Measurements from ENCODE around the gene IL3RA. TPM values are rescaled to one million over a fixed set of nuclear protein-coding genes. Genes with fewer than 3 reads are reported as not detected.

Gene IL3RA

GRCh38 chrX:1427756-1428155 lies 91.2 kb downstream of the IL3RA start:
- WGBS, 2 donors (ENCODE audit: extremely low coverage in 2 of 2, insufficient read length in 2 of 2, insufficient replicate concordance in 1 of 2), result no CpG with 5 or more reads among the region's 32 CpGs
- no peak overlapping the region for H4K8ac ChIP-seq (ENCODE audit: low read depth, low read length)
- H2BK12ac ChIP-seq (ENCODE audit: low read length), result no peak overlapping the region
- no peak overlapping the region for H3K9ac ChIP-seq (ENCODE audit: low read depth, low read length, poor library complexity)
- no peak overlapping the region for H2AFZ ChIP-seq (ENCODE audit: low read length)
- no peak overlapping the region for H3K18ac ChIP-seq (ENCODE audit: low read length)
- H3K27ac ChIP-seq (replicated peaks; ENCODE audit: low read length), result no peak overlapping the region
- no peak overlapping the region for H3K4me3 ChIP-seq (ENCODE audit: low read length in 2 of 2)
- no peak overlapping the region for H2AK5ac ChIP-seq (ENCODE audit: low read depth, low read length)
- peaks cover 38 to 64% of the 10 kb centered on the region in 2 donors for H3K36me3 ChIP-seq (replicated peaks in 1 of 2; ENCODE audit: control insufficient read depth in 2 of 2, insufficient read depth in 2 of 2, low read length in 2 of 2)
- H3K4me2 ChIP-seq (ENCODE audit: insufficient read depth, low read length, poor library complexity, severe bottlenecking), result no peak overlapping the region
- peaks cover 11 to 16% of the 10 kb centered on the region in 2 donors for H3K9me3 ChIP-seq (replicated peaks in 1 of 2; ENCODE audit: control insufficient read depth in 2 of 2, insufficient read depth in 1 of 2, low read depth in 1 of 2, low read length in 2 of 2)
- H3K27me3 ChIP-seq (ENCODE audit: control insufficient read depth in 3 of 3, insufficient read depth in 3 of 3, low read depth in 1 of 3, low read length in 3 of 3), result peaks cover 0 to 2% (median 0%) of the 10 kb centered on the region in 3 experiments
- H2BK15ac ChIP-seq (ENCODE audit: low read length), result no peak overlapping the region
- no peak overlapping the region for H2BK5ac ChIP-seq (ENCODE audit: low read length)
- no peak overlapping the region for H4K91ac ChIP-seq (ENCODE audit: low read depth, low read length, poor library complexity)
- H3K23ac ChIP-seq (ENCODE audit: low read depth, low read length, poor library complexity), result peak overlapping the region; percentile 55
- peak overlapping the region; percentile 21 for H3K14ac ChIP-seq (ENCODE audit: low read length)
- no peak for DNase-seq (ENCODE audit: low spot score)
- H2BK120ac ChIP-seq (ENCODE audit: low read depth, low read length), result peak overlapping the region; percentile 36
- H3K4ac ChIP-seq (ENCODE audit: low read length), result no peak overlapping the region
- H3K79me1 ChIP-seq (ENCODE audit: low read depth, low read length), result peaks cover 2% of the 10 kb centered on the region
- no peaks in the 10 kb centered on the region for H3K4me1 ChIP-seq (ENCODE audit: control insufficient read depth in 2 of 2, insufficient read depth in 1 of 2, low read depth in 1 of 2, low read length in 2 of 2)

GRCh38 chrX:1430451-1430850 lies 93.9 kb downstream of the IL3RA start:
- Histone ChIP-seq H2BK120ac (ENCODE audit: low read depth, low read length) (no peak overlapping the region), H3K4me1 (ENCODE audit: control insufficient read depth in 2 of 2, insufficient read depth in 1 of 2, low read depth in 1 of 2, low read length in 2 of 2) (no peaks in the 10 kb centered on the region), H2AK5ac (ENCODE audit: low read depth, low read length) (no peak overlapping the region), H2BK12ac (ENCODE audit: low read length) (no peak overlapping the region), H3K9me3 (replicated peaks in 1 of 2; ENCODE audit: control insufficient read depth in 2 of 2, insufficient read depth in 1 of 2, low read depth in 1 of 2, low read length in 2 of 2) (peaks cover 3 to 10% of the 10 kb centered on the region in 2 donors), H2BK5ac (ENCODE audit: low read length) (no peak overlapping the region), H3K27me3 (ENCODE audit: control insufficient read depth in 3 of 3, insufficient read depth in 3 of 3, low read depth in 1 of 3, low read length in 3 of 3) (no peaks in the 10 kb centered on the region), H3K9ac (ENCODE audit: low read depth, low read length, poor library complexity) (no peak overlapping the region), H3K36me3 (replicated peaks in 1 of 2; ENCODE audit: control insufficient read depth in 2 of 2, insufficient read depth in 2 of 2, low read length in 2 of 2) (peaks cover 34 to 57% of the 10 kb centered on the region in 2 donors), H3K4ac (ENCODE audit: low read length) (no peak overlapping the region), H2AFZ (ENCODE audit: low read length) (no peak overlapping the region), H3K4me2 (ENCODE audit: insufficient read depth, low read length, poor library complexity, severe bottlenecking) (no peak overlapping the region), H4K8ac (ENCODE audit: low read depth, low read length) (no peak overlapping the region), H3K14ac (ENCODE audit: low read length) (no peak overlapping the region), H4K91ac (ENCODE audit: low read depth, low read length, poor library complexity) (no peak overlapping the region), H3K79me1 (ENCODE audit: low read depth, low read length) (peaks cover 5% of the 10 kb centered on the region), H3K4me3 (ENCODE audit: low read length in 2 of 2) (no peak overlapping the region), H3K18ac (ENCODE audit: low read length) (no peak overlapping the region), H2BK15ac (ENCODE audit: low read length) (no peak overlapping the region), H3K27ac (replicated peaks; ENCODE audit: low read length) (no peak overlapping the region), H3K23ac (ENCODE audit: low read depth, low read length, poor library complexity) (no peak overlapping the region)
- DNase-seq (ENCODE audit: low spot score), result no peak
- no CpG with 5 or more reads among the region's 10 CpGs for WGBS, 2 donors (ENCODE audit: extremely low coverage in 2 of 2, insufficient read length in 2 of 2, insufficient replicate concordance in 1 of 2)

Small RNAs within 50 kb of the gene (small RNA-seq; reads per million reads assigned to genes)
- not detected for gene MIR3690 (ENCODE audit: insufficient read depth)
- not detected for gene RNA5SP498 (ENCODE audit: insufficient read depth)

Data from neuronal stem cell (in vitro differentiated cells).